Stimulated activated CD8-positive, alpha-beta memory T cell treated with anti-CD3 and anti-CD28 coated beads, Interleukin-4, amount 100 ng/mL, for 48 hours (primary cell): ENCODE data around the gene CCRL2.

Experiments used
- DNase-seq: peaks from one replicate; pipeline ENCODE4 v3.0.0-alpha.2; 2020

The CCRL2 gene

GRCh38 chr3:46406788-46407611, at the start of gene CCRL2, which contains the start of gene CCR5AS:
Gene CCRL2, plus strand, starts transcription at chr3:46407259. Its CDS starts 821 bp downstream, at chr3:46408080.
Gene CCR5AS, minus strand, starts transcription at chr3:46407066.
- DNase-seq, result peak; percentile 54

GRCh38 chr3:46358466-46358865, 48.6 kb upstream of the CCRL2 start:
- DNase-seq, result no peak

- no peak for DNase-seq
These were observed 47.1 kb upstream of the CCRL2 start for GRCh38 chr3:46359733-46360493.

GRCh38 chr3:46360907-46361306, 46.2 kb upstream of the CCRL2 start:
- DNase-seq, result no peak

GRCh38 chr3:46361408-46362283, 45.4 kb upstream of the CCRL2 start:
- no peak for DNase-seq

- no peak for DNase-seq
These were observed 42.0 kb upstream of the CCRL2 start for GRCh38 chr3:46365041-46365440.

- DNase-seq, result no peak
These were observed 41.1 kb upstream of the CCRL2 start for GRCh38 chr3:46365737-46366524.

GRCh38 chr3:46367811-46368210, 39.2 kb upstream of the CCRL2 start:
- no peak for DNase-seq

- peak; percentile 67 for DNase-seq
These were observed 38.5 kb upstream of the CCRL2 start for GRCh38 chr3:46368569-46368968.

GRCh38 chr3:46369151-46369550, 37.9 kb upstream of the CCRL2 start:
- DNase-seq, result no peak

- peak; percentile 56 for DNase-seq
These were observed 37.4 kb upstream of the CCRL2 start for GRCh38 chr3:46369675-46370132.

- no peak for DNase-seq
These were observed 36.1 kb upstream of the CCRL2 start, which contains the start of gene CCR5 for GRCh38 chr3:46370839-46371518. Gene CCR5, plus strand, starts transcription at chr3:46370946. Its CDS starts 1,957 bp downstream, at chr3:46372903.

GRCh38 chr3:46371519-46372340, 35.3 kb upstream of the CCRL2 start:
- DNase-seq, result no peak

GRCh38 chr3:46372492-46373359, 34.3 kb upstream of the CCRL2 start:
- no peak for DNase-seq

- DNase-seq, result no peak
These were observed 32.3 kb upstream of the CCRL2 start for GRCh38 chr3:46374755-46375154.

- DNase-seq, result no peak
These were observed 31.8 kb upstream of the CCRL2 start for GRCh38 chr3:46375218-46375617.

- no peak for DNase-seq
These were observed 31.2 kb upstream of the CCRL2 start for GRCh38 chr3:46375814-46376213.

- DNase-seq, result peak; percentile 84
These were observed 28.6 kb upstream of the CCRL2 start for GRCh38 chr3:46378426-46378942.
